Activated T-helper 1 cell treated with Interleukin-2 at 50 U/mL for 16 hours (primary cell): ENCODE measurements around the gene ASMTL.
"Not testable (repeated sequence)": the region's sequence is repeated elsewhere in the genome, so short reads cannot be mapped to it uniquely, and the experiment has no call there.

Experiments
- DNase-seq: peaks from one replicate; pipeline ENCODE4 v3.0.0-alpha.2; 2020; ENCODE audit warnings: low read depth

ASMTL gene

DNA sequence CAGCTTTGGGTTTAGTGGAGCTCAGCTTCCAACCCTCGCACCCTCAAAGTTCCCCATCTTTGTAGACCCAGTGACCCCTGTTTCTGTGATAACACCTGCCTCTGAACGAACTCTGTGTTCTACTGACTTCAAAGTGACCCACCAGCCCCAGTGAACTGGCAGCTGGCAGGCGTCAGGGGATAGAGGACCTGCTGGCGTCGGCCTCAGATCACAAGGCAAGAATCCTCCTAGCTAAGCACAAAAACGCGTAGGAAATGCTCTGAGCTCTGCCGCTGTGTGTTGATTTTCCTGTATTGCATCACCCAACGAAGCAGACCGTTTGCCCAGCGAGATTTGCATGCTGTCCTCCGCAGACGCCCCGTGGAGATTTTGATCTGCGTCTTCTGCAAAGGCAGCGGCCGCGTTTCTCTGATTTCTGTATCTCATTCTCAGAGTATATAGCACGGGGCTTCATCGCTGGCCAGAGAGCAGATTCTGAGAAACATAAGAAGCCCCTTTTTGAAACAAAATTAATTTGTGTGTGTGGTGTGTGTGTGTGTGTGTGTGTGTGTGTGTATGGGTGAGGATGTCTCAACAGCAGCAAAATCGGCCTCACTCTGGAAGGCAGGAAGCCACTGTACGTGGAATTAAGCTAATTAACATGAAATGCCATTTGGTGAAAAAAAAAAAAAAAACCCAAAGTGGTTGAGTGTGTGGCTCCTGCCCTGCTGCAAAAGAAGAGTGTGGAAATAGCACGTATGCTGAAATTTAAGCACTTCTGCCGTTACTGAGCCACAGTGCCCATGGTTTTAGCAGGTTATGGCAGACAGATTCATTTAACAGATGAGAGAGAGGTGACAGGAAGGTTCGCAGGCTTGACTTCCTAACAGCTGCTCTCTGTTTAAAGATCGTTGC lies 29.2 kb upstream of the ASMTL start:
- peak; percentile 59 for DNase-seq

GRCh38 chrX:1480082-1480785 lies 27.5 kb upstream of the ASMTL start:
- DNase-seq, result no peak

GRCh38 chrX:1477801-1478458 lies 25.2 kb upstream of the ASMTL start:
- DNase-seq, result no peak

DNA sequence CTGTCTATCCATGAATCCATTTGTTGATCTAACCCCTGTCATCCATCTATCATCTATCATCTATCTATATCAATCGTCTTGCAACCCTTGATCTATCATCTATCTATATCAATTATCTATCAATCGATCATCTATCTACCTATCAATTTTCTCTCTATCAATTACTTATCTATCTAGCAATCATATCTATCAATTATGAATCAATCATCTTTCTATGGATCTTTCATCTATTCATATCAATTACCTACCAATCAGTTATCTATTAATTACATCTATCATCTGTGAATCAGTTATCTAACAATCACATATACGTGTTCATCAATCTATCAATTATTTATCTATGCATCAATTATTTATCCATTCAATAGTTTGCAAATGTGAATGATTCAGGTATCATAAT lies 24.5 kb upstream of the ASMTL start:
- no peak for DNase-seq

- no peak for DNase-seq
These were observed 24.0 kb upstream of the ASMTL start for GRCh38 chrX:1476682-1477081.

- DNase-seq, result no peak
These were observed 23.2 kb upstream of the ASMTL start for GRCh38 chrX:1475881-1476280.

GRCh38 chrX:1475481-1475880 lies 22.8 kb upstream of the ASMTL start:
- DNase-seq, result no peak

DNA sequence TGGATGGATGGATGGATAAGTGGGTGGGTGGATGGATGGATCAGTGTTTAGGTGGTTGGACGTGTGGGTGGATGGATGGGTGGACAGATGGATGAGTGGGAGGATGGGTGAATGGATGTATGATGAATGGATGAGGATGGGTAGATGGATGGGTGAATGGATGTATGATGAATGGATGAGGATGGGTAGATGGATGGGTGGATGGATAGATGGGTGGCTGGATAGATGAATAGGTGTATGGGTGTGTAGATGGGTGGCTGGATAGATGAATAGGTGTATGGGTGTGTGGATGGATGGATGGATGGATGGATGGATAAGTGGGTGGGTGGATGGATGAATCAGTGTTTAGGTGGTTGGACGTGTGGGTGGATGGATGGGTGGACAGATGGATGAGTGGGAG lies 21.9 kb upstream of the ASMTL start:
- DNase-seq, result not testable (repeated sequence)

DNA sequence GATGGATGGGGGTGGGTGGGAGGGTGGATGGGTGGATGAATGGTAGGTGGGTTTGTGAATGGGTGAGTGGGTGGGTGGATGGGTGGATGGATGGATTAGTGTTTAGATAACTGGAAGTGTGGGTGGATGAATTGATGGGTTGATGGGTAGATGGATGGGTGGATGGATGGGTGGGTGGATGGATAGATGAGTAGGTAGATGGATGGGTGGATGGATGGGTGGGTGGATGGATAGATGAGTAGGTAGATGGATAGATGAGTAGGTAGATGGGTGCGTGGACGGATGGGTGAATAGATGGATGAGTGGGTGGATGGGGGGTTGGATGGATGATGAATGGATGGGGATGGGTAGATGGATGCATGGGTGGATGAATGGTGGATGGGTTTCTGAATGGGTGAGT lies 20.3 kb upstream of the ASMTL start:
- DNase-seq, result no peak

DNA sequence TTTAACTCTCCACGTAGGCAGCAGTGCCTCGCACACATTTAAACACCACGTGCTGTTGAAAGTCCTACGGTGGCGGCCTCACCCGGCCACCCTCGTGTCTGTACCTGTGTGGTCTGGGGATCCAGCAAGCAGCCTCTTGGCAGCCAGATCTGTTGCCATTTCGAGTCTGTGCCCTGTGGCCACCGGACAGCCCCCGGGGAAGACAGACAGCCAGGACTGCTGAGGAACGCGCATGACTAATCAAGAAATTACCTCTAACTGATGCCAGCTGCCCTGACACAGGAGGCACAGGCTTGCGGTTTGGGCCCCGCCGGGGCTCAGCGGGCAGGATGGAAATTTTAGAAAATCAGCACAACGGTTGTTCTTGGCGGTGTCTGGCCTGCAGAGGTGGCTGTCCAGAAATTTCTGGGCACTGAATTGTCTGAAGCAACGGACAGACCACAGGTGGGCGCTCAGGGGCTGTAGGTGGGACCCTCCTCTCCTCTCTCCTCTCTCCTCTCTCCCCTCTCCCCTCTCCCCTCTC lies 15.6 kb upstream of the ASMTL start:
- DNase-seq, result peak; percentile 66

DNA sequence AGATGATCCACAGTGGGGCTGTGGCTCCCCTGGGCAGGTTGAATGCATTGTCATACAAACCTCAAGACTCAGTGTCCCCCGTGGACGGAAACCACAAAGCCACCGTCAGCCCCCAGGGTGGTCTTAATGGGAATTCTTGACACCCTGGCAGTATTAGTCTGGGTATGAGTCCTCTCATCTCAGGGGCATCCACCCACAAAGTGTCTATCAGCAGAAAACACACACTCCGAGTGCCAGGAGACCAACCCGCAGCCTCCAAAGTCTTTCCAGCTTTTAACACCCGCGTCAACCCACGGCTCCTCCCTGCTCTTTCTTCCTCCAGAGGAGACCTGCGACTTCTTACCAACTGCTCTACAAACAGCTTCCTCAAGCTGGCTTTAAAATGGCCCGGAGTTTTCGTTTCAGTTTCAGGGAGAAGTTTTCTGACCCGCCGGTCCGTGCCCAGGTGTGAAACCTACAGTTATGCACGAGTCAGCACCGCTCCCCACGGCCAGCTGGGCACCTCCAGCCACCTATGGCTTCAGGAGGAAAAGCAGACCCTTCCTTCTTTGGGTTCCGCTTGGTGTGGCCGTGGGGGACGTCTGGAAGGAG lies 14.4 kb upstream of the ASMTL start:
- no peak for DNase-seq

DNA sequence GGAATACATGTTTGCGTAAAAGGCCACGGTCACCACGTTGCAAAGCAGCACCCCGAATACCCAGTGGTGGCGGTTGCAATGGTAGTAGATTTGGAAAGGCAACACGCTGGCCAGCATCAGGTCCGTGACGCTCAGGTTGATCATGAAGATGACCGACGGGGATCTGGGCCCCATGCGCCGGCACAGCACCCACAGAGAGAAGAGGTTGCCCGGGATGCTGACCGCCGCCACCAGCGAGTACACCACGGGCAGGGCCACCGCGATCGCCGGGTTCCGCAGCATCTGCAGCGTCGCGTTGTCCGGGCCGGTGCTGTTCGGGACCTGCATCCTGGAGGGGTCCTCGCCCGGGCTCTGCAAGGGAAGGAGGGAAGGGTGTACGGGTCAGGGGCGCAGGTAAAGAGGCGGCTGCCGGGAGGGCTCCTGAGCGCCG lies 13.5 kb upstream of the ASMTL start:
- no peak for DNase-seq

DNA sequence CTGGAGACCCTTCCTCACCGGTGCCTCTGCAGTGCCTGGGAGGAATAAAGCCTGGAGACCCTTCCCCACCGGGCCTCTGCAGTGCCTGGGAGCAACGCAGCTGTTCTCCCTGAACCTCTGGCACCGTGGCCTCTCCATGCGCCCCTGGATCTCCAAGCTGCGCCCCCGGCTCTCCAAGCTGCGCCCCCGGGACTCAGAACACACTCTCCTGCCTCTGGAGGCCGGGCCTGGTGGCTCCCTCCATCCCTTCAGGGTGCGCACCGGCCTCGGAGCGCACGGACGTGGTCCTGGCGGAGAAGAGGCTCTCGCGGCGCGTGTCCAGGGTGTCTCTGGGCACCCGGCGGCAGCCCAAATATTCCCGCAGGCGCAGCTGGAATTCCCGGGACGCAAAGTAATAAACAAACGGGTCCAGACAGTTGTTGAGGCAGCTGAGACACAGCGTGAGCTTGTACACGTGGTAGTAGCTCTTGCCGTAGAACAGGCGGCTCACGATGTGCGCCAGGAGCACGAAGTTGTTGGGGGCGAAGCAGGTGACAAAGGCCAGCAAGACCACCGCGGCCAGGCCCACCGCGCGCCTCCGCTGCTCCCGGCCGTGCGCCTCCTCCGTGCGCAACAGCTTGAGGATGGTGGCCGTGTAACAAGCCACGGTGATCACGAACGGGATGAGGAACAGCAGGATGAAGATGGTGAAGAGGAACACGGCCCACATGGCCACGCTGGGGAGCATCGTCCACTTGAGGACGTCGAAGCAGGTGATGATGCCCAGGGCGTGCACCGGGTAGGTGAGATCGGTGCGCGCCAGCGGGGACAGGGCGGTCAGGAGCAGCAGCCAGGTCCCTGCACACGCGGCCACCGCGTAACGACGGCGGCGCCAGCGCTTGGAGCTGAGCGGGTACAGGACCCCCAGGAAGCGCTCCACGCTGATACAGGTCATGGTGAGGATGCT lies 12.8 kb upstream of the ASMTL start:
- DNase-seq, result no peak

GRCh38 chrX:1464971-1465285 lies 12.2 kb upstream of the ASMTL start:
- no peak for DNase-seq

DNA sequence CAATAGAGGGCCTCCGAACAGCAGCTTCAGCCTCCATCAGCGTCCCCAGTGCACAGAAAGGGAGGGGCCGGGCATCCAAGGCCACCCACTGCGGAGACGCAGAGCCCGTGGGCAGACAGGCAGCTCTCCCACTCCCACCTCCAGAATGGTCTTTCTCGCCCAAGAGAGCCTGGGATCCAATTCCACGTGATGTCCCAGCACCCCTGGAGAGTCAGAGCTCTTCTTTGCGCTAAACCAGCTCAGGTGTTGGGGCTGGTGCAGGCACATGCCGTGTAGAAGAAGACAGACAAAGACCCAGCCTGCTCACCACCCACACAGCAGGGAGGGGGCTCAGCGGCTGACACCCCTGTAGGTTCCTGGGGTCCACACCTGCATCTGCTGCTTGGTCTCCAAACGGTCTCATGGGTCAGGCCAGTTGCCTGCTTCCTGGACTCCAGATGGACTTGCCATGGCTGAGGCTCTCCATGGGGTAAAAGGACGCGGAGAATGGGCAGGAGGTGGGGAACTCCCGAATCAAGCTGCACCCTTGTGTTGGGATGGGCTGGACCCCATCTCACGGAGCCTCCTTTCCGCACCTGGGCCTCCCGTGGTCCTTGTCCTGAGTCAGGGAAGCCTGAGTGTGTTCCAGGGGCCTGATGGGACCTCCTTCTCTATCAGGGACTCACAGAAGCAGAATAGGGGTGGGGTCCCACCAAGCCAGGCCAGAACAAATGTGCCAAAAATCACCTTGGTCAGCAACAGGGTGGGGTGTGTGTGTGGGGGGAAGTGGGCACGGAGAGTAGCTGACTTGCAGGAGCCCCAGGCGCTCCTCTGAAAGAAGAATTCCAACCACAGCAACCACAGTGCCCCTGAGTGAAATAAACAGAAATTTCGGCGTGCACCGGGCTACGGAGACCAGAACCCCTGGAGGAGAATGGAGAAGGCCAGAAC lies 11.6 kb upstream of the ASMTL start:
- no peak for DNase-seq

GRCh38 chrX:1463581-1463980 lies 10.9 kb upstream of the ASMTL start:
- DNase-seq, result no peak

DNA sequence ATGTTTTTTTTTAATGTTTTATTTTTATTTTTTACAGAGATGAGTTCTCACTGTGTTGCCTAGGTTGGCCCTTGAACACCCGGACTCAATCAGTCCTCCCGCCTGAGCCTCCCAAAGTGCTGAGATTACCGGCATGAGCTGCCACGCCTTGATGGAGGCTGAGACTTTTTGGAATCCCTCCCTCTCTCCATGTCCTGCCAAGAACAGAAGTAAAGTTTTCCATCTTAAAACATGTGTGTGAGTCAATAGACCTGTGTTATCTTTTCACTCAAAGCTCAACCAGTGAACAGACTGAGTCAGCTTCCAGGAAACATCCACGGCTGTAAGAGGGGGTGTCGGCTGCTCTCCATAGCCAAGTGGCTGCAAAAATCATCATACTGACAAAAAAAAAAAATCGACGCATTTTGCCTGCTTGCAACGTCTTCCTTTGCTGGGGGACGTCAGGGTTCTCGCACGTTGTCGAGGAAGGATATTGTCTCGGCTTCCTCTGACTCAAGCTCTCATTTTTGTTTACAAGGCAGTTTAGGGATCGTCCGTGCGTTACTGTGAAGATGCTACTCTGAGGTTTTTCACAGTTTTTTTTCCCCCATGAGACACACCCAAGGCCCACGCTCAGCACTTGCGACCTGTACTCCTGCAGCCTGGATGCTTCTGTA lies 10.0 kb upstream of the ASMTL start:
- peak; percentile 61 for DNase-seq

- no peak for DNase-seq
These were observed 9.4 kb upstream of the ASMTL start for GRCh38 chrX:1462110-1462509.

DNA sequence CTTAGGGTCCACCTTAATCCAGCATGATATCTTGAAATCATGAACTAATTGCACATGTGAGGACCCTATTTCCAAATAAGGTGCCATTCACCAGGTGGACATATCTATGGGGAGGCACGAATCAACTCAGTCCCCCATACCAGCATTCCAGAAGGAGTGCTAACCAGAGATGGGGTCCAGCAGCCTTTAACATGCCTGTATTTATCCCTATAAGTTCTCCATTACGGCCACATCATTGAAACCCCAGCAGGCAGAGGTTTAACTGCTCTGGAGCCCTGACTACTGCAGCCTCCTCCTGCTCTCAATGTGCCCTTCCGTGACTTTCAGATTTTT lies 3.2 kb upstream of the ASMTL start:
- no peak for DNase-seq
